ENCODE data around the gene PRM1. TPM values are rescaled to one million over a fixed set of nuclear protein-coding genes. Genes with fewer than 3 reads are reported as not detected.

PRM1 gene
- total and polyA plus RNA-seq, 2 of the 13 experiments (the other 11 are each of a cell fraction or from before 2014, with no cell fraction given): not detected

DNA sequence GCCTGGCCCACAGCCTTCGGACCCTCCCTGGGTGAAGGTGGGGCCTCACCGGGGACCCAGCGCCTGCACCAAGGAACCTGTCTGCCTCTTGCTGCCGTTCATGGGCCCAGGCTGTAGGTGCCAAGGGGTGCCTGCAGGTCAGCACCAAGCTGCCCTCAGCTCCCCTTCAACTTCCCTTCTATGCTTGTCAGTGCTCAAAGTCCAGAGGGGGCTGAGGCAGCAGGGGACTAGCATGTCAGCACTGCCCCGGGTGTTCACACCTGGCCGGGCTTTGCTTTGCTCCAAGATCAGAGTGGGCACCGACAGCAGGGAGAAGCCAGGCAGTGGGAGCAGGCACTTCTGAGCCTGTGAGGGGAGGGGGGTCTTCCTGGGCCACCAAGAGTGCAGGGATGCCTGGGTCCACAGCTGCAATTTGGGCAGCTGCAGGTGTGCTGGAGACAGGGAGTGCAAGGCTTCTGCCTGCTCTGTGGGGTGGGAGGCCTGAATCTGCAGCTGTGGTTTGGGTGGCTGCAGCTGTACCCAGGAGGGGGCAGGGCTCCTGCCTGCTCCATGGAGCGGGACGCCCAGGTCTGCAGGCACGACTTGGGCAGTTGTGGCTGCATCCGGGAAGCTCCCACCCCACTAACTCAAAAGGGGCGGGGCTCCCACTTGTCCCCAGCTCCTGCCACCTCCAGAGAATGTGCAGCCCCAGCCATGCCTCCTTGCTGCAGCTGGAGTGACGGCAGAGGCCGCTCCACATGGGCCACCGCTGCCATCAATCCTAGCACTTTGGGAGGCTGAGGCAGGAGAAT lies 27.6 kb upstream of the PRM1 start (continued):
- TF ChIP-seq, protein P1, sequence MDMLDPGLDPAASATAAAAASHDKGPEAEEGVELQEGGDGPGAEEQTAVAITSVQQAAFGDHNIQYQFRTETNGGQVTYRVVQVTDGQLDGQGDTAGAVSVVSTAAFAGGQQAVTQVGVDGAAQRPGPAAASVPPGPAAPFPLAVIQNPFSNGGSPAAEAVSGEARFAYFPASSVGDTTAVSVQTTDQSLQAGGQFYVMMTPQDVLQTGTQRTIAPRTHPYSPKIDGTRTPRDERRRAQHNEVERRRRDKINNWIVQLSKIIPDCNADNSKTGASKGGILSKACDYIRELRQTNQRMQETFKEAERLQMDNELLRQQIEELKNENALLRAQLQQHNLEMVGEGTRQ (IDR thresholded peaks at IDR 0.05; ENCODE audit: low read depth, low read length): no peak
- TF ChIP-seq, protein P1 (CRISPR knock-in tag; IDR thresholded peaks at IDR 0.05; ENCODE audit: borderline replicate concordance): no peak; the same call in 1 of the 2 replicates
- TF ChIP-seq ZNF879 (CRISPR knock-in tag; IDR thresholded peaks at IDR 0.05) (no peak), ZNF724P (CRISPR knock-in tag; IDR thresholded peaks at IDR 0.05; ENCODE audit: borderline replicate concordance) (no peak), ZNF792 (CRISPR knock-in tag; IDR thresholded peaks at IDR 0.05) (peak; percentile 34), DR1 (CRISPR knock-in tag; IDR thresholded peaks at IDR 0.05) (no peak), ZNF547 (CRISPR knock-in tag; IDR thresholded peaks at IDR 0.05) (peak; percentile 12; the same call in 1 of the 2 replicates), EP300 (IDR thresholded peaks at IDR 0.05; ENCODE audit: low read depth in 2 of 2, low read length in 2 of 2) (peak in 1 of 2 experiments; percentile 56; a peak in 1 of 4 replicates), EP300 (CRISPR knock-in tag; IDR thresholded peaks at IDR 0.05; ENCODE audit: borderline replicate concordance) (peak; percentile 73), ATF7 (IDR thresholded peaks at IDR 0.05) (no peak), ATF7 (CRISPR knock-in tag; IDR thresholded peaks at IDR 0.05) (peak; percentile 74; the same call in 1 of the 2 replicates)
- TF ChIP-seq, protein P2, sequence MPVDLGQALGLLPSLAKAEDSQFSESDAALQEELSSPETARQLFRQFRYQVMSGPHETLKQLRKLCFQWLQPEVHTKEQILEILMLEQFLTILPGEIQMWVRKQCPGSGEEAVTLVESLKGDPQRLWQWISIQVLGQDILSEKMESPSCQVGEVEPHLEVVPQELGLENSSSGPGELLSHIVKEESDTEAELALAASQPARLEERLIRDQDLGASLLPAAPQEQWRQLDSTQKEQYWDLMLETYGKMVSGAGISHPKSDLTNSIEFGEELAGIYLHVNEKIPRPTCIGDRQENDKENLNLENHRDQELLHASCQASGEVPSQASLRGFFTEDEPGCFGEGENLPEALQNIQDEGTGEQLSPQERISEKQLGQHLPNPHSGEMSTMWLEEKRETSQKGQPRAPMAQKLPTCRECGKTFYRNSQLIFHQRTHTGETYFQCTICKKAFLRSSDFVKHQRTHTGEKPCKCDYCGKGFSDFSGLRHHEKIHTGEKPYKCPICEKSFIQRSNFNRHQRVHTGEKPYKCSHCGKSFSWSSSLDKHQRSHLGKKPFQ (CRISPR knock-in tag; IDR thresholded peaks at IDR 0.05; ENCODE audit: insufficient replicate concordance): peak; percentile 100
- TF ChIP-seq, protein P3, sequence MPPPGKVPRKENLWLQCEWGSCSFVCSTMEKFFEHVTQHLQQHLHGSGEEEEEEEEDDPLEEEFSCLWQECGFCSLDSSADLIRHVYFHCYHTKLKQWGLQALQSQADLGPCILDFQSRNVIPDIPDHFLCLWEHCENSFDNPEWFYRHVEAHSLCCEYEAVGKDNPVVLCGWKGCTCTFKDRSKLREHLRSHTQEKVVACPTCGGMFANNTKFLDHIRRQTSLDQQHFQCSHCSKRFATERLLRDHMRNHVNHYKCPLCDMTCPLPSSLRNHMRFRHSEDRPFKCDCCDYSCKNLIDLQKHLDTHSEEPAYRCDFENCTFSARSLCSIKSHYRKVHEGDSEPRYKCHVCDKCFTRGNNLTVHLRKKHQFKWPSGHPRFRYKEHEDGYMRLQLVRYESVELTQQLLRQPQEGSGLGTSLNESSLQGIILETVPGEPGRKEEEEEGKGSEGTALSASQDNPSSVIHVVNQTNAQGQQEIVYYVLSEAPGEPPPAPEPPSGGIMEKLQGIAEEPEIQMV (CRISPR knock-in tag; IDR thresholded peaks at IDR 0.05; ENCODE audit: low read depth): peak; percentile 18; the same call in 1 of the 2 replicates
- TF ChIP-seq, protein P4, sequence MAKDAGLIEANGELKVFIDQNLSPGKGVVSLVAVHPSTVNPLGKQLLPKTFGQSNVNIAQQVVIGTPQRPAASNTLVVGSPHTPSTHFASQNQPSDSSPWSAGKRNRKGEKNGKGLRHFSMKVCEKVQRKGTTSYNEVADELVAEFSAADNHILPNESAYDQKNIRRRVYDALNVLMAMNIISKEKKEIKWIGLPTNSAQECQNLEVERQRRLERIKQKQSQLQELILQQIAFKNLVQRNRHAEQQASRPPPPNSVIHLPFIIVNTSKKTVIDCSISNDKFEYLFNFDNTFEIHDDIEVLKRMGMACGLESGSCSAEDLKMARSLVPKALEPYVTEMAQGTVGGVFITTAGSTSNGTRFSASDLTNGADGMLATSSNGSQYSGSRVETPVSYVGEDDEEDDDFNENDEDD (CRISPR knock-in tag; IDR thresholded peaks at IDR 0.05; ENCODE audit: borderline replicate concordance): peak; percentile 51; the same call in 1 of the 2 replicates
- TF ChIP-seq, protein P5, sequence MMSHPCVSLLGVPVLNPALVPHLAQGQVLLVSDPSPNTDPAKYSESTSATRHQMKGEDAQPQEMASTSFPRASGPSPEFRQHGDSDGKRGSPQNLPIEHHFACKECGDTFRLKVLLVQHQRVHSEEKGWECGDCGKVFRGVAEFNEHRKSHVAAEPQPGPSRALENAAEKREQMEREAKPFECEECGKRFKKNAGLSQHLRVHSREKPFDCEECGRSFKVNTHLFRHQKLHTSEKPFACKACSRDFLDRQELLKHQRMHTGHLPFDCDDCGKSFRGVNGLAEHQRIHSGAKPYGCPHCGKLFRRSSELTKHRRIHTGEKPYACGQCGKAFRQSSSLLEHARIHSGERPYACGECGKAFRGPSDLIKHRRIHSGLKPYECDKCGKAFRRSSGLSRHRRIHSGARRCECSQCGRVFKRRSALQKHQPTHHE (CRISPR knock-in tag; IDR thresholded peaks at IDR 0.05; ENCODE audit: borderline replicate concordance): peak; percentile 72
- TF ChIP-seq, protein P6, sequence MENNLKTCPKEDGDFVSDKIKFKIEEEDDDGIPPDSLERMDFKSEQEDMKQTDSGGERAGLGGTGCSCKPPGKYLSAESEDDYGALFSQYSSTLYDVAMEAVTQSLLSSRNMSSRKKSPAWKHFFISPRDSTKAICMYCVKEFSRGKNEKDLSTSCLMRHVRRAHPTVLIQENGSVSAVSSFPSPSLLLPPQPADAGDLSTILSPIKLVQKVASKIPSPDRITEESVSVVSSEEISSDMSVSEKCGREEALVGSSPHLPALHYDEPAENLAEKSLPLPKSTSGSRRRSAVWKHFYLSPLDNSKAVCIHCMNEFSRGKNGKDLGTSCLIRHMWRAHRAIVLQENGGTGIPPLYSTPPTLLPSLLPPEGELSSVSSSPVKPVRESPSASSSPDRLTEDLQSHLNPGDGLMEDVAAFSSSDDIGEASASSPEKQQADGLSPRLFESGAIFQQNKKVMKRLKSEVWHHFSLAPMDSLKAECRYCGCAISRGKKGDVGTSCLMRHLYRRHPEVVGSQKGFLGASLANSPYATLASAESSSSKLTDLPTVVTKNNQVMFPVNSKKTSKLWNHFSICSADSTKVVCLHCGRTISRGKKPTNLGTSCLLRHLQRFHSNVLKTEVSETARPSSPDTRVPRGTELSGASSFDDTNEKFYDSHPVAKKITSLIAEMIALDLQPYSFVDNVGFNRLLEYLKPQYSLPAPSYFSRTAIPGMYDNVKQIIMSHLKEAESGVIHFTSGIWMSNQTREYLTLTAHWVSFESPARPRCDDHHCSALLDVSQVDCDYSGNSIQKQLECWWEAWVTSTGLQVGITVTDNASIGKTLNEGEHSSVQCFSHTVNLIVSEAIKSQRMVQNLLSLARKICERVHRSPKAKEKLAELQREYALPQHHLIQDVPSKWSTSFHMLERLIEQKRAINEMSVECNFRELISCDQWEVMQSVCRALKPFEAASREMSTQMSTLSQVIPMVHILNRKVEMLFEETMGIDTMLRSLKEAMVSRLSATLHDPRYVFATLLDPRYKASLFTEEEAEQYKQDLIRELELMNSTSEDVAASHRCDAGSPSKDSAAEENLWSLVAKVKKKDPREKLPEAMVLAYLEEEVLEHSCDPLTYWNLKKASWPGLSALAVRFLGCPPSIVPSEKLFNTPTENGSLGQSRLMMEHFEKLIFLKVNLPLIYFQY (CRISPR knock-in tag; IDR thresholded peaks at IDR 0.05; ENCODE audit: borderline replicate concordance): no peak; the same call in 1 of the 2 replicates
